WI38 (cell line): Measurements from ENCODE around the gene SCMH1.

ENCODE experiments used
- H3K4me3 ChIP-seq: 2 replicates; pipeline ENCODE4 v1.5.1; 2011; ENCODE audit warnings: low read depth, mild to moderate bottlenecking, control low read depth, low read length
- TF ChIP-seq, protein P1 (sequence below): IDR thresholded peaks from 2 replicates; pipeline ENCODE4 v1.5.1; 2012; ENCODE audit warnings: low read depth, mild to moderate bottlenecking, control low read depth, low read length

The SCMH1 gene

DNA sequence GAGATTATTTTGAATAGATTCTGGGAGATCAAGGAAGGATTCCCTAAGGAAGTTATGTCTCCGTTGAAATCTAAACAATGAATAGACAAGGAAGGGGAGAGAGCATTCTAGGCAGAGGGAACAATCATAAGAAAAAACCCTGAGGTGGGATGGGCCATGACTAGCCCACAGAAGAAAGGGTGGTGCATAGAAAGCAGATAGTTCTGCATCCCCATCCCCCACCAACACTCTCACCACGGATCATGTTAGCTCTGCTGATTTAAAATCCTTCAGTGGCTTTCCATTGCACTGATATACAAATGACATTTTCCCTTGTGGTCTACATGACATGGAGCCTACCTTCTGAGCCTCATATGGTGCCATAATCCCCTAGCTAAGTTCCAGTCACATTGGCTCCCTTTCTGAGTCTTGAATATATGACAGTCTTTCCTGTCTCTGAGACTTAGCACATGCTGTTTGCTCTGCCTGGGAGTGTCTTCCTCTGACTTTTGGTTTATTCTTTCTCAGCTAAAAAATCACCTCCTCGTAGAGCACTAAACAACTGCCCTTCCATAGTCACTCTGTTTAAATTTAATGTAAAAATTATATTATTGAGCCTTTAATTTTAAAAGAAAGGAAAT is 15.2 kb downstream of the SCMH1 start:
- TF ChIP-seq, protein P1, sequence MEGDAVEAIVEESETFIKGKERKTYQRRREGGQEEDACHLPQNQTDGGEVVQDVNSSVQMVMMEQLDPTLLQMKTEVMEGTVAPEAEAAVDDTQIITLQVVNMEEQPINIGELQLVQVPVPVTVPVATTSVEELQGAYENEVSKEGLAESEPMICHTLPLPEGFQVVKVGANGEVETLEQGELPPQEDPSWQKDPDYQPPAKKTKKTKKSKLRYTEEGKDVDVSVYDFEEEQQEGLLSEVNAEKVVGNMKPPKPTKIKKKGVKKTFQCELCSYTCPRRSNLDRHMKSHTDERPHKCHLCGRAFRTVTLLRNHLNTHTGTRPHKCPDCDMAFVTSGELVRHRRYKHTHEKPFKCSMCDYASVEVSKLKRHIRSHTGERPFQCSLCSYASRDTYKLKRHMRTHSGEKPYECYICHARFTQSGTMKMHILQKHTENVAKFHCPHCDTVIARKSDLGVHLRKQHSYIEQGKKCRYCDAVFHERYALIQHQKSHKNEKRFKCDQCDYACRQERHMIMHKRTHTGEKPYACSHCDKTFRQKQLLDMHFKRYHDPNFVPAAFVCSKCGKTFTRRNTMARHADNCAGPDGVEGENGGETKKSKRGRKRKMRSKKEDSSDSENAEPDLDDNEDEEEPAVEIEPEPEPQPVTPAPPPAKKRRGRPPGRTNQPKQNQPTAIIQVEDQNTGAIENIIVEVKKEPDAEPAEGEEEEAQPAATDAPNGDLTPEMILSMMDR = no peak

DNA sequence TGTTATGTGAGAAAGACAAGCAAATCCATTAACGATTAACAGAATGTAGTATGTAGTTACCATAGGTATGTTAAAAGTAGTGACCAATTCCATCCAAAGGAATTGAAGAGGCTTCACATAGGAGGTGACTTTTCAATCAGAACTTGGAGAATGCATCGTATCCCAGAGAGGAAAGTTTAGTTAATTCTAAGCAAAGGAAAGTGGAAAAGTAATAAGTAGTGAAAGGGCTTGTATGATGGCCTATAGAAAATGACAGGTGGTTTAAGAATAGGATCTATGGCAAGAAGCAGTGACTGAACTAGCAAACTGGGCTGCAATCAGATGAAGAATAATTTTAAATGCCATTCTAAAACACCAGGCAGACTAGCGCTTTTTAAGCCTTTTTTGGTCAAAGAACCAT is 16.6 kb downstream of the SCMH1 start:
- H3K4me3 ChIP-seq = no peak overlapping the region
- TF ChIP-seq, protein P1 = no peak

More for the DNA sequence above, 15.2 kb downstream of the SCMH1 start:
- no peak overlapping the region for H3K4me3 ChIP-seq

DNA sequence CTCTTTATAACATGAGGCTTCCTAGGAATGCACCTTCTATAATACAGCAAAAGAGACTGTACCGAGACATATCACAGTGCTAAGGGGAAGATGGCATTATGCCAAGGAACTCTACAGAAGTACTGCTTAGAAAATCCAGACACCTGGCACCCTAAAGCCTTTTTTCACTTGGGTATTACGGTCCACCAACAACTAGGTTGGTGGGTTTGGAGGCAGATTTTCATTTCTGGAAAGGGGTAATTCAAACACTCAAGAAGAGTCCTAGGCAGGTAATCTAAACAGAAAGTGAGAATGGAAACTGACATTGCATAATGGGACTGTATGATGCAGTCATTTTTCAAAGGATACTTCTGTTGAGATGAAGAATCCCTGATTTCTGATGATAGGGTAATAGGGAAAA is 19.6 kb downstream of the SCMH1 start:
- TF ChIP-seq, protein P1 = no peak
- no peak overlapping the region for H3K4me3 ChIP-seq

DNA sequence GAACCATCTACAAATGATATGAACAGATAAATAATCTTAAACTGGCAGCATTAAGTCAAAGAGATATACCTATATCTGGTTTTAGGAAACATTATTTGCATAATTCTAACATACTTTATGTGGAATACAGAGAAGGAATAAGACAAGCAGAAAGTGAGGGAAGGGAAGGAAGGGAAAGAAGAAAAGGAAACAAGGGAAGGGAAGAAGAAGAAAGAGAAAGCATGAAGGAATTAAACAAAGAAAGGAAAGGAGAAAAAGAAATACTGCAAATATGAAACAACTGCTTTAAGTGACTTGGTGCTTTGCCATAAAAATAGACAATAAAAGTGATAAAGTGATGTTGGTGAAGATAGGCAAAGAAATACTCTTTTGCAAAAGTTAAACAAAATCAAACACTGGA is 20.1 kb downstream of the SCMH1 start:
- no peak overlapping the region for H3K4me3 ChIP-seq
- TF ChIP-seq, protein P1 = no peak

DNA sequence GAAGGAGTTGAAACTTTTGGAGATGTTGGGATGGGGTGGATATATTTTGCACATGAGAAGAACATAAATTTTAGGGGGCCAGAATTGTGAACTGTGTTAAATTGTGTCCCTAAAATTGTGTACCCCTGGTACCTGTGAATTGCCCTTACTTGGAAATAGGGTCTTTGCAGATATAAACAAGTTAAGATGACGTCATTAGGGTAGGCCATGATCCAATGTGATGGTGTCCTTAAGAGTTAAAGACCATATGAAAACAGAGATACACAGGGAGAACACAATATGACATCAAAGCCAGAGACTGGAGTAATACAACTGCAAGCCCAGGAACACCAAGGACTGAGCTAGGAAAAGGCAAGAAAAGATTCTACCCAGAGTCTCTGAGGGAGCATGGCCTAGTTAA is 24.0 kb downstream of the SCMH1 start:
- no peak overlapping the region for H3K4me3 ChIP-seq
- TF ChIP-seq, protein P1 = no peak

DNA sequence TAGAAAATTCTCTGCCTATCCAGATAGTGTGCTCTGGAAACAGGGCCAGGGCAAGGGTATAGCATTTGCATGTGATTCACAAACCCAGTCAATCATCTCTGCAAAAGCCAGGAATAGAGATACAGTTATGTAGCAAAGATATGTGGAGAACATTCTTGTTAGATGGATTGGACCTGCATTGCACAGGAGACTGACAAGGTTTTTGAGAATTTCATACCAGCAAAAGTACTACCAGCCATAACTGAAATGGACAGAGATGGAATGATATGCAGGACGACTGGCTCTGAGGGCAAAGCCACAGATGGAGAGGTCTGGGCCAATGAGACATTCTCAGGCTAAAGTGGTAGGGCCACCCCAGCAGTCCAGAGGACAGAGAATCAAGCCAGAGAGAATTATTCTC is 24.7 kb downstream of the SCMH1 start:
- TF ChIP-seq, protein P1 = no peak
- H3K4me3 ChIP-seq = no peak overlapping the region

DNA sequence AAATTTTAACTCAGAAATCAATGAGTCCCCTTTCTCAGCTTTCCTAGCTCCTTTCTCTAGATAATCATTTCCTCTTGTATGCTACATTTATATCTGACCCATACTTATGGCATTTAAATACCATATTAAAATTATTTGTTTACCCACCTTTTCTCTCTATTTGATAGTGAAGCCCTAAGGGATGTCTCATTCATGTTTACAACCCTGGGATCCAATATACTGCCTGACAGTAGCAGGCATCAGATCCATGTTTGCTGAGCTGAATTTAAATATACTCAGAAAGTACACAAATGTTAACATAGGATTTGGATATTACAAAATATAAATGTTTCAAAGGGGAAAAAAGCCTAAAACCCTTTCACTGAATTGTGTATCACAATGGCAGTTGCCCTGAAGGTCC is 26.5 kb downstream of the SCMH1 start:
- TF ChIP-seq, protein P1 = no peak

More for the DNA sequence above, 26.5 kb downstream of the SCMH1 start:
- no peak overlapping the region for H3K4me3 ChIP-seq
